ENCODE data around the gene NUP43.

GRCh38 chr6:149782337-149782736 lies 36.0 kb upstream of the NUP43 start:
- no peak for TF ChIP-seq EZH2 (IDR thresholded peaks at IDR 0.05; ENCODE audit: borderline replicate concordance, low read length)
- TF ChIP-seq, protein P1, sequence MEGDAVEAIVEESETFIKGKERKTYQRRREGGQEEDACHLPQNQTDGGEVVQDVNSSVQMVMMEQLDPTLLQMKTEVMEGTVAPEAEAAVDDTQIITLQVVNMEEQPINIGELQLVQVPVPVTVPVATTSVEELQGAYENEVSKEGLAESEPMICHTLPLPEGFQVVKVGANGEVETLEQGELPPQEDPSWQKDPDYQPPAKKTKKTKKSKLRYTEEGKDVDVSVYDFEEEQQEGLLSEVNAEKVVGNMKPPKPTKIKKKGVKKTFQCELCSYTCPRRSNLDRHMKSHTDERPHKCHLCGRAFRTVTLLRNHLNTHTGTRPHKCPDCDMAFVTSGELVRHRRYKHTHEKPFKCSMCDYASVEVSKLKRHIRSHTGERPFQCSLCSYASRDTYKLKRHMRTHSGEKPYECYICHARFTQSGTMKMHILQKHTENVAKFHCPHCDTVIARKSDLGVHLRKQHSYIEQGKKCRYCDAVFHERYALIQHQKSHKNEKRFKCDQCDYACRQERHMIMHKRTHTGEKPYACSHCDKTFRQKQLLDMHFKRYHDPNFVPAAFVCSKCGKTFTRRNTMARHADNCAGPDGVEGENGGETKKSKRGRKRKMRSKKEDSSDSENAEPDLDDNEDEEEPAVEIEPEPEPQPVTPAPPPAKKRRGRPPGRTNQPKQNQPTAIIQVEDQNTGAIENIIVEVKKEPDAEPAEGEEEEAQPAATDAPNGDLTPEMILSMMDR (IDR thresholded peaks at IDR 0.05; ENCODE audit: low read length) = no peak

Data from OCI-LY1 (cell line).